Measurements from ENCODE around the gene THAP7. TPM values are rescaled to one million over a fixed set of nuclear protein-coding genes. Genes with fewer than 3 reads are reported as not detected.

THAP7 gene
- total and polyA plus RNA-seq, 9 of the 15 experiments (the other 6 are each of a cell fraction or from before 2014, with no cell fraction given): 7.9 to 263 (median 84.1) TPM

DNA sequence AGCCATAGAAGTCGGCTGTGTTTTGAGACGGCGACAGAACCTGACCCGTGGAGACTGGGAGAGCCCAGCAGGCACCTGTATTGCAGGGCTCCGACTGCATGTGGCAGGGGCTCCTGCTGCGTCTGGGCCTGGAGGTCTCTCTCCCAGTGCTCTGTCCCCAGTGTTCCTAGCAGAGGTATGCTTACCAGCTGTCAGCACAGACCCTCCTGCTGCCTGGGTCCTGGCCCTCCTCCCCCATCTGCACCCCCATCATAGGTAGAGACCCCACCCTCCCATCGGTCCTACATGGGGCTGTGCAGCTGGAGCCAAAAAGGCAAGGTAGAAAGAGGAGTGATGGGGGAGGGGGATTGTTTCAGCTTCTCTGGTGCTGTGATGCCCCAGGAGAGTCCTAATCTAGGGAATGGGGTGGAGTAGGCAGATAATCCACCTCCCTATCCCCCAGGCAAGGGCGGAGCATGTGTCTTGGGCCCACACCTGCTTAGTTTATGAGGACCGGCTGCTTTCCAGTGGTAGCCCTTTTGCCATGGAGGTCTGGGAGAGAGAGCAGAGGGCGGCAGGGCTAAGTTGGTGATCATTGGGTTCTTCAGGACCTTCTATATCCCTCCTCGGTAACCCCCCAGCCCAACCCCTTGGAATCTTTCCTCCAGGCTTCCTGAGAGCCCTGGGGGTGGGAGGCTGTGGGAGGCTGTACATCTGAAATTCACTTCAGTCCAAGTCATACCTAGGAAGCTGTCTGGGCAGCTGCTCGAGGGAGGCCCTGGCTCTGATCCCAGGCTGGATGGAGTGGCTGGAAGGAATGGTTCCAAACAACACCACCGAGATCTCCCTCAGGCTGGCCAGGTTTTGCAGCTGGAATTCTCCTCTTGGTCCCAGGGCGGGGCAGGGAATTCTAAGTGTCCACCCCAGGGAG, 25.1 kb upstream of the THAP7 start (continued):
- TF ChIP-seq THRB (CRISPR knock-in tag; conservative IDR thresholded peaks at IDR 0.05) (peak; percentile 77; the same call in 1 of the 2 replicates), PATZ1 (CRISPR knock-in tag; IDR thresholded peaks at IDR 0.05; ENCODE audit: borderline replicate concordance) (no peak), ZSCAN32 (CRISPR knock-in tag; IDR thresholded peaks at IDR 0.05) (peak; percentile 38; the same call in 1 of the 2 replicates), JUNB (CRISPR knock-in tag; conservative IDR thresholded peaks at IDR 0.05) (peak; percentile 38; the same call in 1 of the 2 replicates), GATAD2B (IDR thresholded peaks at IDR 0.05; ENCODE audit: borderline replicate concordance) (no peak), FOXJ2 (tag; IDR thresholded peaks at IDR 0.05) (no peak), IRF2 (CRISPR knock-in tag; IDR thresholded peaks at IDR 0.05) (peak; percentile 51; the same call in 1 of the 2 replicates), CCNT2 (IDR thresholded peaks at IDR 0.05; ENCODE audit: borderline replicate concordance, extremely low read depth, insufficient read length, low read depth, low read length) (no peak), CBFA2T2 (conservative IDR thresholded peaks at IDR 0.05) (no peak)
- TF ChIP-seq, protein P1, sequence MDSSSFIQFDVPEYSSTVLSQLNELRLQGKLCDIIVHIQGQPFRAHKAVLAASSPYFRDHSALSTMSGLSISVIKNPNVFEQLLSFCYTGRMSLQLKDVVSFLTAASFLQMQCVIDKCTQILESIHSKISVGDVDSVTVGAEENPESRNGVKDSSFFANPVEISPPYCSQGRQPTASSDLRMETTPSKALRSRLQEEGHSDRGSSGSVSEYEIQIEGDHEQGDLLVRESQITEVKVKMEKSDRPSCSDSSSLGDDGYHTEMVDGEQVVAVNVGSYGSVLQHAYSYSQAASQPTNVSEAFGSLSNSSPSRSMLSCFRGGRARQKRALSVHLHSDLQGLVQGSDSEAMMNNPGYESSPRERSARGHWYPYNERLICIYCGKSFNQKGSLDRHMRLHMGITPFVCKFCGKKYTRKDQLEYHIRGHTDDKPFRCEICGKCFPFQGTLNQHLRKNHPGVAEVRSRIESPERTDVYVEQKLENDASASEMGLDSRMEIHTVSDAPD (CRISPR knock-in tag; IDR thresholded peaks at IDR 0.05): no peak
- TF ChIP-seq, protein P2, sequence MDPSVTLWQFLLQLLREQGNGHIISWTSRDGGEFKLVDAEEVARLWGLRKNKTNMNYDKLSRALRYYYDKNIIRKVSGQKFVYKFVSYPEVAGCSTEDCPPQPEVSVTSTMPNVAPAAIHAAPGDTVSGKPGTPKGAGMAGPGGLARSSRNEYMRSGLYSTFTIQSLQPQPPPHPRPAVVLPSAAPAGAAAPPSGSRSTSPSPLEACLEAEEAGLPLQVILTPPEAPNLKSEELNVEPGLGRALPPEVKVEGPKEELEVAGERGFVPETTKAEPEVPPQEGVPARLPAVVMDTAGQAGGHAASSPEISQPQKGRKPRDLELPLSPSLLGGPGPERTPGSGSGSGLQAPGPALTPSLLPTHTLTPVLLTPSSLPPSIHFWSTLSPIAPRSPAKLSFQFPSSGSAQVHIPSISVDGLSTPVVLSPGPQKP (CRISPR knock-in tag; IDR thresholded peaks at IDR 0.05): peak; percentile 14; the same call in 1 of the 2 replicates
